HCT116 (cell line): ENCODE data around the gene CCNJL. TPM values are rescaled to one million over a fixed set of nuclear protein-coding genes. Genes with fewer than 3 reads are reported as not detected.

Experiments
- ATAC-seq: fragments of 200-7000 bp; cut with Tn5 transposase; 2 replicates; pipeline ENCODE4 v1.9.1; 2020; ENCODE audit warnings: mild to moderate bottlenecking, moderate library complexity
- BruUV-seq: library from RNA; stranded (reverse); fragments of 400-500 nt; replicated peaks from 2 replicates; lab custom pipeline; 2021; lab: Mats Ljungman, UMichigan
- CTCF ChIA-PET: fragments of 300-600 bp; sonication (Branson Sonifier 250); formaldehyde crosslinking; loops from one replicate; lab custom pipeline; 2021; ENCODE audit warnings: antibody characterized with exemption; lab: Charles Lee
- POLR2A ChIA-PET: fragments of 300-600, 350-600 bp; sonication (Branson Sonifier 250); formaldehyde crosslinking; loops from one replicate; lab custom pipeline; 2021; ENCODE audit warnings: antibody characterized with exemption; lab: Charles Lee
- RAD21 ChIA-PET, 2 experiments: fragments of 300-600 bp; sonication (Branson Sonifier 250); formaldehyde crosslinking; loops; one replicate each; lab custom pipeline; 2023; ENCODE audit warnings: low total read pairs in 2 of 2; ENCODE audit not compliant: uncharacterized antibody in 2 of 2, unreplicated experiment in 2 of 2, low non-redundant PET in 1 of 2; lab: Charles Lee
- DNase-seq: peaks from one replicate; pipeline ENCODE4 v3.0.0-alpha.2; 2010; ENCODE audit warnings: low read depth, low spot score
- H2AFZ ChIP-seq: fragments of 200-600 bp; shearing (Covaris generic), sonication (generic); 2 replicates; pipeline ENCODE4 v1.6.1; 2017; ENCODE audit warnings: low read depth, mixed run types, mixed read lengths, antibody characterized with exemption, low read length; ENCODE audit not compliant: poor library complexity, severe bottlenecking
- H3K27ac ChIP-seq: 2 replicates; pipeline ENCODE4 v1.5.1; 2012; ENCODE audit warnings: low read depth, low read length
- H3K27me3 ChIP-seq: fragments of 200-600 bp; sonication (generic); 2 replicates; pipeline ENCODE4 v1.6.1; 2016; ENCODE audit warnings: mixed run types, low read length, mixed read lengths; ENCODE audit not compliant: insufficient read depth
- H3K36me3 ChIP-seq, 2 experiments: fragments of 200-500 bp in 1 of 2; fragments of 200-600 bp in 1 of 2; sonication (Bioruptor generic) in 1 of 2; sonication (generic) in 1 of 2; 2 replicates each; pipeline versions ENCODE4 v1.5.1 to v1.6.1; 2014 to 2016; ENCODE audit warnings: low read length in 2 of 2, inconsistent platforms in 1 of 2, mixed read lengths in 1 of 2, mixed run types in 1 of 2; ENCODE audit not compliant: insufficient read depth in 2 of 2, control insufficient read depth in 1 of 2
- H3K4me1 ChIP-seq, 2 experiments: fragments of 200-600 bp in 1 of 2; sonication (generic) in 1 of 2; 2 replicates each; pipeline versions ENCODE4 v1.5.1 to v1.6.1; 2012 to 2017; ENCODE audit warnings: low read length in 2 of 2, inconsistent platforms in 1 of 2, mild to moderate bottlenecking in 1 of 2, mixed read lengths in 1 of 2, mixed run types in 1 of 2, moderate library complexity in 1 of 2; ENCODE audit not compliant: insufficient read depth in 2 of 2, control insufficient read depth in 1 of 2
- H3K4me2 ChIP-seq: fragments of 200-600 bp; sonication (generic); 2 replicates; pipeline ENCODE4 v1.6.1; 2017; ENCODE audit warnings: mixed run types, low read length, mixed read lengths
- H3K4me3 ChIP-seq, 2 experiments: fragments of 200-600 bp in 1 of 2; sonication (generic) in 1 of 2; replicated peaks in 1 of 2; 2 replicates each; pipeline ENCODE4 v1.5.1; 2011 to 2016; ENCODE audit warnings: low read length in 2 of 2, control low read depth in 1 of 2, low read depth in 1 of 2, mild to moderate bottlenecking in 1 of 2, mixed read lengths in 1 of 2, mixed run types in 1 of 2
- H3K79me2 ChIP-seq: fragments of 200-600 bp; sonication (generic); 2 replicates; pipeline ENCODE4 v1.6.1; 2017; ENCODE audit warnings: mild to moderate bottlenecking, mixed run types, low read length, moderate library complexity, mixed read lengths; ENCODE audit not compliant: insufficient read depth
- H3K9ac ChIP-seq: fragments of 200-600 bp; sonication (generic); 2 replicates; pipeline ENCODE4 v1.6.1; 2016; ENCODE audit warnings: low read length, mixed read lengths
- H3K9me2 ChIP-seq: fragments of 200-600 bp; sonication (generic), shearing (Covaris generic); 2 replicates; pipeline ENCODE4 v1.6.1; 2017; ENCODE audit warnings: mixed run types, mild to moderate bottlenecking, moderate library complexity; ENCODE audit not compliant: insufficient read depth
- H3K9me3 ChIP-seq, 2 experiments: fragments of 200-500 bp in 1 of 2; fragments of 200-600 bp in 1 of 2; sonication (Bioruptor generic) in 1 of 2; sonication (generic) in 1 of 2; 2 replicates each; pipeline ENCODE4 v1.6.1; 2014 to 2017; ENCODE audit warnings: low read length in 2 of 2, mixed read lengths in 2 of 2, inconsistent platforms in 1 of 2, low read depth in 1 of 2, mild to moderate bottlenecking in 1 of 2, mixed run types in 1 of 2, moderate library complexity in 1 of 2; ENCODE audit not compliant: control insufficient read depth in 1 of 2, insufficient read depth in 1 of 2
- H4K20me1 ChIP-seq: fragments of 200-600 bp; sonication (generic), shearing (Covaris generic); 2 replicates; pipeline ENCODE4 v1.6.1; 2017; ENCODE audit warnings: mixed run types, mild to moderate bottlenecking, moderate library complexity; ENCODE audit not compliant: insufficient read depth
- CBX3 ChIP-seq: IDR thresholded peaks from 2 replicates; pipeline ENCODE4 v1.6.1; 2012; ENCODE audit warnings: low read depth
- JUND ChIP-seq: IDR thresholded peaks from 2 replicates; pipeline ENCODE4 v1.6.1; 2012
- POLR2AphosphoS5 ChIP-seq: IDR thresholded peaks from 2 replicates; pipeline ENCODE4 v1.6.1; 2011; ENCODE audit warnings: mild to moderate bottlenecking, low read depth, low read length, moderate library complexity
- SIN3A ChIP-seq: IDR thresholded peaks from 2 replicates; pipeline ENCODE4 v1.6.1; 2012; ENCODE audit warnings: low read depth
- SP1 ChIP-seq: IDR thresholded peaks from 2 replicates; pipeline ENCODE4 v1.6.1; 2012; ENCODE audit warnings: low read depth
- SRF ChIP-seq: IDR thresholded peaks from 2 replicates; pipeline ENCODE4 v1.6.1; 2012; ENCODE audit warnings: low read depth
- TCF7L2 ChIP-seq: IDR thresholded peaks from 2 replicates; pipeline ENCODE4 v1.7.0; 2011; ENCODE audit warnings: borderline replicate concordance, inconsistent platforms; ENCODE audit not compliant: insufficient read depth, insufficient read length; ENCODE audit errors: extremely low read depth
- ZNF274 ChIP-seq: fragments of 200-500 bp; sonication (Bioruptor generic); IDR thresholded peaks from 2 replicates; pipeline ENCODE4 v1.6.1; 2014; ENCODE audit warnings: mild to moderate bottlenecking, low read depth, low read length, inconsistent platforms
- intact Hi-C: fragments of 100-400 bp; cut with micrococcal nuclease; formaldehyde crosslinking; loops from 2 replicates; pipeline ENCODE4 v1.10.0; 2022
- total RNA-seq: library from RNA; stranded (reverse); gene quantifications from one replicate; pipeline ENCODE4 v1.2.1, GENCODE V29; 2021; ENCODE audit not compliant: unreplicated experiment
- TF ChIP-seq, protein P1 (sequence below): IDR thresholded peaks from 2 replicates; pipeline ENCODE4 v1.6.1; 2012
- TF ChIP-seq, protein P2 (sequence below): IDR thresholded peaks from 2 replicates; pipeline ENCODE4 v1.6.1; 2012
- TF ChIP-seq, protein P3 (sequence below): IDR thresholded peaks from 2 replicates; pipeline ENCODE4 v1.6.1; 2011; ENCODE audit warnings: mild to moderate bottlenecking, low read length, moderate library complexity; ENCODE audit not compliant: insufficient replicate concordance; ENCODE audit errors: extremely low read depth

CCNJL gene
- total RNA-seq, 1 experiment from 2014 or later: 2.9 TPM

DNA sequence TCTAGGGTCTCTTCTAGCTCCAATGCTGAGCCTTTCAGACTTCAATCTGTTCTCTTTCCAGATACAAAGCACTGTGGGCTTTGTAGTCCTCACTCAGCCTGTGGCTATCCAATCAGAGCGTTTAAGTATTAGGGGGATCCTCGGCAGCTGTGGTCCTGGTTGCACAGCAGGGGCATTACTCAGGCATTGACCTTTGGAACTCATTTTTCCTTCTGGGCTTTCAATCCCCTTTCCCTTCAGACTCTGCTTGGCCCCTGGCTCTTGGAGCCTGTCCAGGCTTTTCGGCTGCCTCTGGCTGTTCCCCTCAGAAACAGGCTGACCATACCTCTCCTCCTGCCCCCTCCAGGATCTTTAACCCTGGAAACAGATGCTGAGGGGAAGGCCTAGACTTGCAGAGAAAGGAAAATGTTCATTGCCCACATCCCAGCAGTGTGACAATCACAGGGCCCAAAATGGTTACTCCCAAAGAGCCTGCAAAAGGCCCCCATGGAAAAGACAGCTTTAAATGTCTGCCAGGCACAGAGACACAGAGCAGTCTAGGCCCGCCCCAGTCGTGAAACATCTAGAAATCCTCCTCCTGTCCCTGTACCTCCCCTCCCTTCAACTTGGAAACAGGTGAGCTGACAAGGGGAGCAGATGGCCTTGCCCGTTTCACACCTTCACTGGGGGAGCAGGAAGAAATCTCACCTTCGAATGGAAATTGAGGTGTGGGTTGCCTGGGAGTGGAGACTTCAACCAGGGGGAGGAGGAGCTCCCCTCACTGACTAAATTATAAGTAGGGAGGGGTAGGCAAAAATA, 44.4 kb upstream of the CCNJL start:
- Histone ChIP-seq H2AFZ (no peak overlapping the region), H3K4me3 (no peak overlapping the region), H3K9ac (no peak overlapping the region), H3K79me2 (no peaks in the 10 kb centered on the region), H3K27ac (no peak overlapping the region), H3K4me1 (no peaks in the 10 kb centered on the region), H3K4me2 (no peak overlapping the region), H3K9me2 (no peaks in the 10 kb centered on the region), H3K9me3 (no peaks in the 10 kb centered on the region), H3K27me3 (no peaks in the 10 kb centered on the region), H3K36me3 (no peaks in the 10 kb centered on the region), H4K20me1 (no peaks in the 10 kb centered on the region)
- intact Hi-C loops: no loop called here
- RAD21 ChIA-PET: no interaction called here
- CTCF ChIA-PET: interaction anchor here (1.1 kb wide), 1 partner anchor 34 kb away, joined by 3 read pairs; no protein-coding TSS in a partner anchor
- no peak for DNase-seq
- BruUV-seq: no TSS peak
- TF ChIP-seq, protein P1, sequence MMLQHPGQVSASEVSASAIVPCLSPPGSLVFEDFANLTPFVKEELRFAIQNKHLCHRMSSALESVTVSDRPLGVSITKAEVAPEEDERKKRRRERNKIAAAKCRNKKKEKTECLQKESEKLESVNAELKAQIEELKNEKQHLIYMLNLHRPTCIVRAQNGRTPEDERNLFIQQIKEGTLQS: no peak
- TF ChIP-seq, protein P2, sequence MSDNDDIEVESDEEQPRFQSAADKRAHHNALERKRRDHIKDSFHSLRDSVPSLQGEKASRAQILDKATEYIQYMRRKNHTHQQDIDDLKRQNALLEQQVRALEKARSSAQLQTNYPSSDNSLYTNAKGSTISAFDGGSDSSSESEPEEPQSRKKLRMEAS: no peak
- TF ChIP-seq TCF7L2: no peak
- TF ChIP-seq SRF: no peak
- no peak for TF ChIP-seq SP1
- TF ChIP-seq JUND: no peak
- TF ChIP-seq SIN3A: no peak
- no peak for TF ChIP-seq CBX3
- ATAC-seq: no peak
- POLR2A ChIA-PET: no interaction called here

DNA sequence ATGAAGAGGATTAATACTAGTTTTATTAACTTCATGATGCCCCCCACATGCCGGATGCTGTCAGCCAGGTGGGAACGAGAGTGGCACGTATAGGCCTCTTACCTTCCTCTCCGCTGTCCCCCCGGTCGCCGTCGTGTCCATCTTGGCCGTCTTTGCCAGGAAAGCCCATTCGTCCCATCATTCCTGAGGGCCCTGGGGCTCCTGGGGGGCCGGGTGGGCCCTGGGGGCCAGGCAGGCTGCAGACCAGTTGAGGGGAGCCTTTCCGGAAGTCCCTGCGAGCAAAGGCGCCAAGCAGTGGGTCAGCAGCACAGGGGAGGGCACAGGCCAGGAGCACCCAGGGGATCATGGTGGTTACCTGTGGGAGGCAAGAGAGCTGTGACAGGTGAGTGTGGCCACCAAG, 42.3 kb upstream of the CCNJL start:
- Histone ChIP-seq H2AFZ (no peak overlapping the region), H3K9me2 (no peaks in the 10 kb centered on the region), H3K4me3 (no peak overlapping the region), H3K27ac (no peak overlapping the region), H3K9ac (no peak overlapping the region), H3K36me3 (no peaks in the 10 kb centered on the region), H3K79me2 (no peaks in the 10 kb centered on the region), H3K4me1 (no peaks in the 10 kb centered on the region), H3K27me3 (no peaks in the 10 kb centered on the region), H3K4me2 (no peak overlapping the region), H4K20me1 (no peaks in the 10 kb centered on the region), H3K9me3 (no peaks in the 10 kb centered on the region)
- intact Hi-C loops: no loop called here
- POLR2A ChIA-PET: no interaction called here
- DNase-seq (no peak), ATAC-seq (no peak)
- no TSS peak for BruUV-seq
- RAD21 ChIA-PET: no interaction called here
- CTCF ChIA-PET: no interaction called here
- TF ChIP-seq ZNF274 (no peak), POLR2AphosphoS5 (no peak)
- TF ChIP-seq, protein P3, sequence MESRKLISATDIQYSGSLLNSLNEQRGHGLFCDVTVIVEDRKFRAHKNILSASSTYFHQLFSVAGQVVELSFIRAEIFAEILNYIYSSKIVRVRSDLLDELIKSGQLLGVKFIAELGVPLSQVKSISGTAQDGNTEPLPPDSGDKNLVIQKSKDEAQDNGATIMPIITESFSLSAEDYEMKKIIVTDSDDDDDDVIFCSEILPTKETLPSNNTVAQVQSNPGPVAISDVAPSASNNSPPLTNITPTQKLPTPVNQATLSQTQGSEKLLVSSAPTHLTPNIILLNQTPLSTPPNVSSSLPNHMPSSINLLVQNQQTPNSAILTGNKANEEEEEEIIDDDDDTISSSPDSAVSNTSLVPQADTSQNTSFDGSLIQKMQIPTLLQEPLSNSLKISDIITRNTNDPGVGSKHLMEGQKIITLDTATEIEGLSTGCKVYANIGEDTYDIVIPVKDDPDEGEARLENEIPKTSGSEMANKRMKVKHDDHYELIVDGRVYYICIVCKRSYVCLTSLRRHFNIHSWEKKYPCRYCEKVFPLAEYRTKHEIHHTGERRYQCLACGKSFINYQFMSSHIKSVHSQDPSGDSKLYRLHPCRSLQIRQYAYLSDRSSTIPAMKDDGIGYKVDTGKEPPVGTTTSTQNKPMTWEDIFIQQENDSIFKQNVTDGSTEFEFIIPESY: no peak
